ENCODE results near the gene PJA1.

DNA sequence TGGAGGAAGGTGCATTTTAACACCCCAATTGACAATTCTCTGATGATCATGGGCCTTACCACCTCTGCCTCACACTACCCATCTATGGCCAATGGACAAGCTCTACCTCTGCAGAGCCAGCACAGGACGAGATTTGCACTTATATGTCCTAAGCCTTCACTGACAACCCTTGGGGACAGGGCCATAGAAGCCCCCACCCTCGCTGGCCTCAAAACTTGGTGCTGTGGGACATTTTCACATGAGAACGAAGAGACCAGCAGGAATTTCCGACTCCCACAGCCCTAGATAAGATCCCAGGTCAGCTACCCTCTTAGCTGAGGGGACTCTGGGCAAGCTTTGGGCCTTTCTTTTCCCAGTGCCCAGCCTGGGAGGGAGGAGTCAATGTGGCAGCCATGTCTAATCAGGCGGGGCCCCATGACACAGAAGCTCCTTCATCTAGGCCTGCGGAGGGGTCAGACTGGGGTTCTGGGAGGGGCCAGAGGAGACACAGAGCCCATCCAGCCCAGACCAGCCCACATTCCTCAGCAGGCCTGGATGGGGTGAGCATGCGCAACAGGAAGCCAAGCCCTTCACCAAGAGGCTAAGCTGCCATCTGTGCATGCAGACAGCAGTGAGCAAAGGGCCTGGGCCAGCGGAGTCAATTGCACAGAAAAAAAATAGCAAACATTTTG lies 12.1 kb downstream of the PJA1 start:
- TF ChIP-seq MYC (IDR thresholded peaks at IDR 0.05; ENCODE audit: low read depth, low read length) (no peak), CTCF (IDR thresholded peaks at IDR 0.05; ENCODE audit: extremely low read depth in 1 of 2, insufficient read depth in 1 of 2, low read depth in 1 of 2, low read length in 2 of 2) (no peak), POLR2A (IDR thresholded peaks at IDR 0.05; ENCODE audit: low read depth, low read length) (no peak)
- TF ChIP-seq, protein P1, sequence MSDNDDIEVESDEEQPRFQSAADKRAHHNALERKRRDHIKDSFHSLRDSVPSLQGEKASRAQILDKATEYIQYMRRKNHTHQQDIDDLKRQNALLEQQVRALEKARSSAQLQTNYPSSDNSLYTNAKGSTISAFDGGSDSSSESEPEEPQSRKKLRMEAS (IDR thresholded peaks at IDR 0.05; ENCODE audit: insufficient read depth, insufficient read length): no peak
